GM10266 (cell line): ENCODE data around the gene DCC.

Source experiments
- DNase-seq: peaks from one replicate; pipeline ENCODE4 v3.0.0; 2012; ENCODE audit errors: extremely low spot score
- CTCF ChIP-seq: IDR thresholded peaks from 2 replicates; pipeline ENCODE4 v1.5.1; 2012; ENCODE audit warnings: mild to moderate bottlenecking, low read depth; ENCODE audit not compliant: control insufficient read depth, insufficient read depth; ENCODE audit errors: missing control alignments

DCC gene

GRCh38 chr18:52812834-52813233 is 472.8 kb downstream of the DCC start:
- no peak for DNase-seq
- no peak for TF ChIP-seq CTCF

- TF ChIP-seq CTCF = no peak
- no peak for DNase-seq
Observed at GRCh38 chr18:52813635-52814416, 473.8 kb downstream of the DCC start.

- no peak for DNase-seq
- TF ChIP-seq CTCF = no peak
Observed at GRCh38 chr18:52815651-52816050, 475.7 kb downstream of the DCC start.

GRCh38 chr18:52816121-52816520 is 476.1 kb downstream of the DCC start:
- no peak for DNase-seq
- no peak for TF ChIP-seq CTCF

GRCh38 chr18:52822160-52822559 is 482.2 kb downstream of the DCC start:
- DNase-seq = no peak
- no peak for TF ChIP-seq CTCF

- no peak for TF ChIP-seq CTCF
- DNase-seq = no peak
Observed at GRCh38 chr18:52824126-52824525, 484.1 kb downstream of the DCC start.

- TF ChIP-seq CTCF = no peak
- no peak for DNase-seq
Observed at GRCh38 chr18:52826994-52827393, 487.0 kb downstream of the DCC start.
